Type B pancreatic cell (in vitro differentiated cells): ENCODE results near the gene ABLIM2. TPM values are rescaled to one million over a fixed set of nuclear protein-coding genes. Genes with fewer than 3 reads are reported as not detected.

ENCODE experiments used
- DNase-seq: peaks from one replicate; pipeline ENCODE4 v3.0.0; 2021; ENCODE audit warnings: mixed read lengths; ENCODE audit not compliant: unreplicated experiment; ENCODE audit errors: extremely low spot score
- H3K27ac Mint-ChIP-seq: 2 replicates; pipeline ENCODE4 v1.8.0; 2021; ENCODE audit warnings: mild to moderate bottlenecking, mixed read lengths
- H3K27me3 Mint-ChIP-seq: 2 replicates; pipeline ENCODE4 v1.8.0; 2021; ENCODE audit warnings: mixed read lengths
- H3K36me3 Mint-ChIP-seq: 2 replicates; pipeline ENCODE4 v1.8.0; 2021; ENCODE audit warnings: mixed read lengths
- H3K4me1 Mint-ChIP-seq: one replicate; pipeline ENCODE4 v1.8.0; 2021; ENCODE audit warnings: mixed read lengths; ENCODE audit not compliant: unreplicated experiment
- H3K4me3 Mint-ChIP-seq: 2 replicates; pipeline ENCODE4 v1.8.0; 2021; ENCODE audit warnings: mild to moderate bottlenecking, mixed read lengths
- H3K9me3 Mint-ChIP-seq: 2 replicates; pipeline ENCODE4 v1.8.0; 2021; ENCODE audit warnings: mixed read lengths
- total RNA-seq: library from RNA; stranded (reverse); gene quantifications from 2 replicates; pipeline ENCODE4 v1.2.1, GENCODE V29; 2021; ENCODE audit warnings: low replicate concordance
- TF ChIP-seq, protein P1 (sequence below): fragments of 200-600 bp; sonication (generic); conservative IDR thresholded peaks from 2 replicates; pipeline ENCODE4 v1.5.0; 2021; ENCODE audit warnings: antibody characterized with exemption, mild to moderate bottlenecking

Gene ABLIM2
- total RNA-seq, 1 donor from 2014 or later: 2.6 TPM

DNA sequence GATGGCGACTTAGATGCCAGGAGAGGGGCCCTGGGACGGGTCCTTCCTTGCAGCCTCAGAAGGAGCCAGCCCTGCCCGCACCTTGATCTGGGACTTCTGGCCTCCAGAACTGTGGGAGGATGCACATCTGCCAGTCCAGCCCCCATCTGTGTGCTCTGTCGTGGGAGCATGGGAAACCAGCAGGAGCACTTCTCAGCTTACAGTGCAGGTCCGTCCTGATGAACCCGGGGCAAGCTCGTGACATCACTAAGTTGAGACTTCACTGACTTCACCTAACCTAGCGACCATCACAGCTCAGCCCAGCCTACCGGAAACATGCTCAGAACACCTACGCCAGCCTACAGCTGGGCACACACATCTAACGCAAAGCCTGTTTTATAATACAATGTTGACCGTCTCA is 38.1 kb downstream of the ABLIM2 start:
- Mint-ChIP-seq H3K4me3 (no peak overlapping the region), H3K9me3 (no peaks in the 10 kb centered on the region), H3K27ac (no peak overlapping the region), H3K36me3 (no peaks in the 10 kb centered on the region), H3K4me1 (peaks cover 22% of the 10 kb centered on the region), H3K27me3 (peaks cover 6% of the 10 kb centered on the region)
- no peak for DNase-seq
- TF ChIP-seq, protein P1, sequence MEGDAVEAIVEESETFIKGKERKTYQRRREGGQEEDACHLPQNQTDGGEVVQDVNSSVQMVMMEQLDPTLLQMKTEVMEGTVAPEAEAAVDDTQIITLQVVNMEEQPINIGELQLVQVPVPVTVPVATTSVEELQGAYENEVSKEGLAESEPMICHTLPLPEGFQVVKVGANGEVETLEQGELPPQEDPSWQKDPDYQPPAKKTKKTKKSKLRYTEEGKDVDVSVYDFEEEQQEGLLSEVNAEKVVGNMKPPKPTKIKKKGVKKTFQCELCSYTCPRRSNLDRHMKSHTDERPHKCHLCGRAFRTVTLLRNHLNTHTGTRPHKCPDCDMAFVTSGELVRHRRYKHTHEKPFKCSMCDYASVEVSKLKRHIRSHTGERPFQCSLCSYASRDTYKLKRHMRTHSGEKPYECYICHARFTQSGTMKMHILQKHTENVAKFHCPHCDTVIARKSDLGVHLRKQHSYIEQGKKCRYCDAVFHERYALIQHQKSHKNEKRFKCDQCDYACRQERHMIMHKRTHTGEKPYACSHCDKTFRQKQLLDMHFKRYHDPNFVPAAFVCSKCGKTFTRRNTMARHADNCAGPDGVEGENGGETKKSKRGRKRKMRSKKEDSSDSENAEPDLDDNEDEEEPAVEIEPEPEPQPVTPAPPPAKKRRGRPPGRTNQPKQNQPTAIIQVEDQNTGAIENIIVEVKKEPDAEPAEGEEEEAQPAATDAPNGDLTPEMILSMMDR: no peak

DNA sequence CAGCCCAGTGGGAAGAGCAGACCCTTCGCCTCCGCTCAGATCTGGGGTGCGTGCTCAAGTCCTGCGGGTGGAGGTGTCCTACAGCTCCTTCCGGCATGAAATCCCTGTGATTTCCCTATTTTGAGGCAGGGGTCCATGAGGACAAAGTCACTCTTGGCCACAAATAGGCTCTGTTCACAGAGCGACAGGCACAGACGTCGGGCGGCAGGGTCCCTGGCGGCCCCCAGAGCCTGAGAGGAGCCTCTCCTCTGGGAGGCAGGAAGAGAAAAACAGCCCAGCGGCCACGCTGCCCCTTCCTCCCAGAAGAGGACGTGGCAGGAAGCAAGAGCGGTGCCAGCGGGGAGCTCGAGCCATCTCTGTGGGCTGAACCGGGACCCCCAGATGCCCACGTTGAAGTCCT is 38.7 kb downstream of the ABLIM2 start:
- no peaks in the 10 kb centered on the region for H3K36me3 Mint-ChIP-seq
- no peak overlapping the region for H3K4me3 Mint-ChIP-seq
- no peaks in the 10 kb centered on the region for H3K9me3 Mint-ChIP-seq
- DNase-seq: no peak
- H3K27ac Mint-ChIP-seq: no peak overlapping the region
- peaks cover 6% of the 10 kb centered on the region for H3K27me3 Mint-ChIP-seq
- TF ChIP-seq, protein P1: no peak
- peaks cover 22% of the 10 kb centered on the region for H3K4me1 Mint-ChIP-seq

DNA sequence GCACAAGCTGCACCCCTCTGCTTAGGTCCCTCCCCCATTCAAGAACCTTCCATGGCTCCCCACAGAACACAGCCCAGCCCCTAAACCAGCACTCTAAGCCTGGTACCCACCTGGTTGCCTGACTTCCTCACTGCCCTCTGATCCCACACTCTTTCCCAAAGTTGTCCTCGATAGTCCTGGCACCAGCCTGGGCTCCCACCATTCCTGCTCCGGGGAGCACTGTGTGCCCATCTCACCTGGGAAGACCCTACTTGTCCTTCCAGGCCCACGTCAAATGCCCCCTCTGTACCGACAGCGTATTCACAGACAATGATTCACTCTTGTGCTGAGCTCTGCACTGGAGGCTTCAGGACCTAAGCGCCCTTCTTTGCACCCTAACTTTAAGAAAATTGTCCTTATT is 40.1 kb downstream of the ABLIM2 start:
- H3K4me3 Mint-ChIP-seq: no peak overlapping the region
- H3K36me3 Mint-ChIP-seq: no peaks in the 10 kb centered on the region
- no peak overlapping the region for H3K27ac Mint-ChIP-seq
- H3K4me1 Mint-ChIP-seq: peaks cover 15% of the 10 kb centered on the region
- H3K27me3 Mint-ChIP-seq: peaks cover 9% of the 10 kb centered on the region
- DNase-seq: no peak
- no peaks in the 10 kb centered on the region for H3K9me3 Mint-ChIP-seq
- TF ChIP-seq, protein P1: no peak

DNA sequence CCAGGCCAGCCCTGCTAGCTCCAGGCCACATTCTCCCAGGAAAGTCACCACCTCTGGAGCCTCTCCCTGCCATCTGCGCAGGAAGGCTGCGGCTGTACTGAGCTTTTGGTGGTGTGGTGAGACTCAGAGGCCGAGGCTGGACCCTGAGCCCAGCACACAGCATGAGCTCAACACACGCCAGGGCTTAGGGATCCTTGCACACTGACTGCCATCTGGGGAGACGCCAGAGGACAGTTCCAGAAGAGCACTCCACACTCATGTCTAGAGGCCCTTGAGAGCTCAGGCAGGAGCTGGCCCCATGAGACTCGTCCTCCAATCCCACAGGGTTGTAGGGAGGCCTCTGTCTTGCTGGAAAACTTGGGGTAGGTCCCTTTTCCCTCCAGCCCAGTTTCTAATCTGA is 40.6 kb downstream of the ABLIM2 start:
- peaks cover 14% of the 10 kb centered on the region for H3K4me1 Mint-ChIP-seq
- DNase-seq: no peak
- H3K27me3 Mint-ChIP-seq: peaks cover 9% of the 10 kb centered on the region
- TF ChIP-seq, protein P1: no peak
- no peaks in the 10 kb centered on the region for H3K36me3 Mint-ChIP-seq
- no peak overlapping the region for H3K27ac Mint-ChIP-seq
- no peak overlapping the region for H3K4me3 Mint-ChIP-seq
- no peaks in the 10 kb centered on the region for H3K9me3 Mint-ChIP-seq

DNA sequence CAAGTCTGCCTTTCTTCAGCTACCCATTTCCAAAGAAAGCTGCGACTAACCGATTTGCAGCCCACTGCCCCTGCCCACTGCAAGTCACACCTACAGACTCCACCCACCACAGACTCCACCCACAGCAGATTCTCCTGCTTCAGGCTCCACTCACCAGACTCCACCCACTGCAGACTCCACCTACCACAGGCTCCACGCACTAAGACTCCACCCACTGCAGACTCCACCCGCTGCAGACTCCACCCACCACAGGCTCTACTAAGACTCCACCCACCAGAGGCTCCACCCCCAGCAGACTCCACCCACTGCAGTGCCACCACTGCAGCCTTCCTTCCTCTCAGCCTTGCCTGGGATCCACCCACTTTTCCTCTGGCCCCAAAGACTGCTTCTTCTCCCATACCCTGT is 41.3 kb downstream of the ABLIM2 start:
- H3K9me3 Mint-ChIP-seq: no peaks in the 10 kb centered on the region
- no peak for DNase-seq

More for the DNA sequence above, 41.3 kb downstream of the ABLIM2 start:
- Mint-ChIP-seq H3K4me1 (peaks cover 13% of the 10 kb centered on the region), H3K36me3 (no peaks in the 10 kb centered on the region), H3K4me3 (no peak overlapping the region), H3K27ac (no peak overlapping the region), H3K27me3 (peaks cover 9% of the 10 kb centered on the region)
- TF ChIP-seq, protein P1: no peak
